GM21526 (cell line): ENCODE results near the gene PC.
"Not testable (repeated sequence)": the region's sequence is repeated elsewhere in the genome, so short reads cannot be mapped to it uniquely, and the experiment has no call there.

Experiments used
- ATAC-seq: cut with Tn5 transposase; IDR thresholded peaks from one replicate; pipeline ENCODE4 v1.9.1; 2021; ENCODE audit warnings: moderate library complexity; ENCODE audit not compliant: unreplicated experiment, low FRiP score

PC gene

GRCh38 chr11:66800720-66801428, 157.3 kb downstream of the PC start:
- peak; percentile 71 for ATAC-seq

- not testable (repeated sequence) for ATAC-seq
These were observed 158.4 kb downstream of the PC start for GRCh38 chr11:66799815-66800214.
